Chondrocyte (in vitro differentiated cells): ENCODE measurements around the gene RPL21. TPM values are rescaled to one million over a fixed set of nuclear protein-coding genes. Genes with fewer than 3 reads are reported as not detected.

Source experiments
- DNase-seq: peaks from one replicate; pipeline ENCODE4 v3.0.0; 2021; ENCODE audit warnings: mixed read lengths, low spot score
- H3K27ac Mint-ChIP-seq: one replicate; pipeline ENCODE4 v1.8.0; 2021; ENCODE audit warnings: mild to moderate bottlenecking, moderate library complexity, mixed read lengths; ENCODE audit not compliant: unreplicated experiment
- H3K27me3 Mint-ChIP-seq: 2 replicates; pipeline ENCODE4 v1.8.0; 2021; ENCODE audit warnings: low read depth, mixed read lengths
- H3K36me3 Mint-ChIP-seq: 2 replicates; pipeline ENCODE4 v1.8.0; 2021; ENCODE audit warnings: low read depth, mixed read lengths
- H3K4me1 Mint-ChIP-seq: 2 replicates; pipeline ENCODE4 v1.8.0; 2021; ENCODE audit warnings: low read depth, mild to moderate bottlenecking, mixed read lengths
- H3K4me3 Mint-ChIP-seq: one replicate; pipeline ENCODE4 v1.8.0; 2021; ENCODE audit warnings: mild to moderate bottlenecking, moderate library complexity, mixed read lengths; ENCODE audit not compliant: unreplicated experiment
- H3K9me3 Mint-ChIP-seq: 2 replicates; pipeline ENCODE4 v1.8.0; 2021; ENCODE audit warnings: low read depth, mixed read lengths
- CTCF ChIP-seq: fragments of 200-600 bp; sonication (generic); IDR thresholded peaks from 2 replicates; pipeline ENCODE4 v1.5.0; 2021; ENCODE audit warnings: antibody characterized with exemption, mild to moderate bottlenecking, moderate library complexity
- total RNA-seq: library from RNA; stranded (reverse); gene quantifications from 3 replicates; pipeline ENCODE4 v1.2.1, GENCODE V29; 2021

Gene RPL21
- total RNA-seq, 1 donor from 2014 or later: 459 TPM

- H3K4me3 Mint-ChIP-seq: no peak overlapping the region
- H3K27ac Mint-ChIP-seq: no peak overlapping the region
- peaks cover 2% of the 10 kb centered on the region for H3K36me3 Mint-ChIP-seq
- no peak for TF ChIP-seq CTCF
- no peaks in the 10 kb centered on the region for H3K4me1 Mint-ChIP-seq
- DNase-seq: no peak
- peaks cover 16% of the 10 kb centered on the region for H3K9me3 Mint-ChIP-seq
- peaks cover 12% of the 10 kb centered on the region for H3K27me3 Mint-ChIP-seq
Measured at GRCh38 chr13:27226991-27227390, 24.4 kb upstream of the RPL21 start.

- H3K4me3 Mint-ChIP-seq: no peak overlapping the region
- H3K36me3 Mint-ChIP-seq: peaks cover 6% of the 10 kb centered on the region
- no peak for DNase-seq
- H3K27ac Mint-ChIP-seq: no peak overlapping the region
- no peaks in the 10 kb centered on the region for H3K4me1 Mint-ChIP-seq
- H3K9me3 Mint-ChIP-seq: peaks cover 26% of the 10 kb centered on the region
- H3K27me3 Mint-ChIP-seq: peaks cover 8% of the 10 kb centered on the region
- TF ChIP-seq CTCF: no peak
Measured at GRCh38 chr13:27228131-27228530, 23.2 kb upstream of the RPL21 start.

GRCh38 chr13:27229642-27230041 lies 21.7 kb upstream of the RPL21 start:
- H3K4me1 Mint-ChIP-seq: no peaks in the 10 kb centered on the region
- no peak for DNase-seq

GRCh38 chr13:27233964-27234363 lies 17.4 kb upstream of the RPL21 start:
- Mint-ChIP-seq H3K9me3 (peaks cover 21% of the 10 kb centered on the region), H3K36me3 (peaks cover 6% of the 10 kb centered on the region), H3K27ac (no peak overlapping the region), H3K27me3 (peaks cover 4% of the 10 kb centered on the region), H3K4me3 (no peak overlapping the region), H3K4me1 (peaks cover 5% of the 10 kb centered on the region)
- no peak for TF ChIP-seq CTCF
- no peak for DNase-seq

More at GRCh38 chr13:27229642-27230041, 21.7 kb upstream of the RPL21 start:
- peaks cover 26% of the 10 kb centered on the region for H3K9me3 Mint-ChIP-seq
- H3K36me3 Mint-ChIP-seq: peaks cover 6% of the 10 kb centered on the region
- H3K27me3 Mint-ChIP-seq: peaks cover 4% of the 10 kb centered on the region
- no peak overlapping the region for H3K27ac Mint-ChIP-seq
- no peak overlapping the region for H3K4me3 Mint-ChIP-seq
- no peak for TF ChIP-seq CTCF

- no peak for DNase-seq
- peaks cover 6% of the 10 kb centered on the region for H3K36me3 Mint-ChIP-seq
- TF ChIP-seq CTCF: no peak
- H3K4me3 Mint-ChIP-seq: no peak overlapping the region
- peaks cover 5% of the 10 kb centered on the region for H3K4me1 Mint-ChIP-seq
- peaks cover 4% of the 10 kb centered on the region for H3K27me3 Mint-ChIP-seq
- peaks cover 14% of the 10 kb centered on the region for H3K9me3 Mint-ChIP-seq
- no peak overlapping the region for H3K27ac Mint-ChIP-seq
Measured at GRCh38 chr13:27236478-27236877, 14.9 kb upstream of the RPL21 start.
